MCF 10A (cell line): Measurements from ENCODE around the gene PID1. TPM values are rescaled to one million over a fixed set of nuclear protein-coding genes. Genes with fewer than 3 reads are reported as not detected.

Source experiments
- BruUV-seq: library from RNA; stranded (reverse); fragments of 400-500 nt; replicated peaks from 2 replicates; lab custom pipeline; 2021; lab: Mats Ljungman, UMichigan
- CTCF ChIA-PET: fragments of 300-600 bp; sonication (Branson Sonifier 250); formaldehyde crosslinking; extraction: SDS; loops from one replicate; lab custom pipeline; 2021; ENCODE audit warnings: antibody characterized with exemption, inconsistent platforms; lab: Yijun Ruan, JAX
- POLR2A ChIA-PET: fragments of 300-600, 350-650 bp; sonication (Branson Sonifier 250); formaldehyde crosslinking; extraction: SDS; loops from one replicate; lab custom pipeline; 2020; ENCODE audit warnings: antibody characterized with exemption, inconsistent platforms; lab: Yijun Ruan, JAX
- DNase-seq: peaks from one replicate; pipeline ENCODE4 v3.0.0-alpha.2; 2018; ENCODE audit not compliant: unreplicated experiment
- H3K27ac Mint-ChIP-seq: one replicate; pipeline ENCODE4 v1.8.0; 2022; ENCODE audit warnings: mild to moderate bottlenecking, low read depth, mixed read lengths; ENCODE audit not compliant: unreplicated experiment
- H3K27me3 Mint-ChIP-seq: one replicate; pipeline ENCODE4 v1.8.0; 2022; ENCODE audit warnings: mixed read lengths; ENCODE audit not compliant: insufficient read depth, unreplicated experiment
- H3K36me3 Mint-ChIP-seq: one replicate; pipeline ENCODE4 v1.8.0; 2022; ENCODE audit warnings: mild to moderate bottlenecking, moderate library complexity, mixed read lengths; ENCODE audit not compliant: insufficient read depth, unreplicated experiment
- H3K4me1 Mint-ChIP-seq: one replicate; pipeline ENCODE4 v1.8.0; 2022; ENCODE audit warnings: mixed read lengths; ENCODE audit not compliant: insufficient read depth, unreplicated experiment
- H3K4me3 Mint-ChIP-seq: one replicate; pipeline ENCODE4 v1.8.0; 2022; ENCODE audit warnings: mild to moderate bottlenecking, moderate library complexity, mixed read lengths; ENCODE audit not compliant: unreplicated experiment
- H3K9me3 Mint-ChIP-seq: one replicate; pipeline ENCODE4 v1.8.0; 2022; ENCODE audit warnings: mixed read lengths; ENCODE audit not compliant: unreplicated experiment
- intact Hi-C: fragments of 100-400 bp; cut with micrococcal nuclease; formaldehyde crosslinking; loops from 2 replicates; pipeline ENCODE4 v1.14.1; 2022
- total RNA-seq: library from RNA; stranded (reverse); gene quantifications from 2 replicates; pipeline ENCODE4 v1.2.3, GENCODE V29; 2022
- TF ChIP-seq, protein P1 (sequence below): fragments of 200-600 bp; IDR thresholded peaks from one replicate; pipeline ENCODE4 v1.8.0; 2022; ENCODE audit warnings: antibody characterized with exemption, mild to moderate bottlenecking; ENCODE audit not compliant: unreplicated experiment

PID1 gene
- total RNA-seq, 1 experiment from 2014 or later: 211 TPM

DNA sequence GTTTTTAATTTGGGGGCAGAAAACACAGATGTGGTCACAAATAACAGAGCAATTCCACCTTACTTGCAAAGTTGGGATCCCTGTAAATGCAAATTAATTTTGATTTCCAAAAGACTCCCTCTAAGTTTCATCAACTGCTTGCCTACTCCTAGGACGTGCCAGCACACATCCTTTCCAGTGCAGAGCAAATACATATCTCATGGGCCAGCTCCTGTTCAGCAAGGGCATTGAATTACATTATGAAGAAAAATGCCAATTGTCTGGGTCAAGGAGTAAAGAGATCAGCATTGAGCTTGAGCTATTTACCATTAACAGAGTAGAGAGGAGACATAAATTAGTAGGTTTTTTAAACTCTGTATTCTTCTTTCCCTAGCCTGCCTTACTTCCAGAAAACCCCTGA is 18.8 kb downstream of the PID1 start:
- H3K4me3 Mint-ChIP-seq: no peak overlapping the region
- H3K9me3 Mint-ChIP-seq: no peaks in the 10 kb centered on the region
- POLR2A ChIA-PET: interaction anchor here (1.0 kb wide), 2 partner anchors 9 to 15 kb away, joined by 3 read pairs; no protein-coding TSS in a partner anchor
- CTCF ChIA-PET: interaction anchor here (2.0 to 2.1 kb wide), 2 partner anchors 16 to 118 kb away, joined by 7 to 8 read pairs; no protein-coding TSS in a partner anchor
- no peaks in the 10 kb centered on the region for H3K27me3 Mint-ChIP-seq
- peaks cover 34% of the 10 kb centered on the region for H3K36me3 Mint-ChIP-seq
- intact Hi-C loops: no loop called here
- BruUV-seq: no TSS peak
- H3K4me1 Mint-ChIP-seq: peaks cover 30% of the 10 kb centered on the region
- TF ChIP-seq, protein P1, sequence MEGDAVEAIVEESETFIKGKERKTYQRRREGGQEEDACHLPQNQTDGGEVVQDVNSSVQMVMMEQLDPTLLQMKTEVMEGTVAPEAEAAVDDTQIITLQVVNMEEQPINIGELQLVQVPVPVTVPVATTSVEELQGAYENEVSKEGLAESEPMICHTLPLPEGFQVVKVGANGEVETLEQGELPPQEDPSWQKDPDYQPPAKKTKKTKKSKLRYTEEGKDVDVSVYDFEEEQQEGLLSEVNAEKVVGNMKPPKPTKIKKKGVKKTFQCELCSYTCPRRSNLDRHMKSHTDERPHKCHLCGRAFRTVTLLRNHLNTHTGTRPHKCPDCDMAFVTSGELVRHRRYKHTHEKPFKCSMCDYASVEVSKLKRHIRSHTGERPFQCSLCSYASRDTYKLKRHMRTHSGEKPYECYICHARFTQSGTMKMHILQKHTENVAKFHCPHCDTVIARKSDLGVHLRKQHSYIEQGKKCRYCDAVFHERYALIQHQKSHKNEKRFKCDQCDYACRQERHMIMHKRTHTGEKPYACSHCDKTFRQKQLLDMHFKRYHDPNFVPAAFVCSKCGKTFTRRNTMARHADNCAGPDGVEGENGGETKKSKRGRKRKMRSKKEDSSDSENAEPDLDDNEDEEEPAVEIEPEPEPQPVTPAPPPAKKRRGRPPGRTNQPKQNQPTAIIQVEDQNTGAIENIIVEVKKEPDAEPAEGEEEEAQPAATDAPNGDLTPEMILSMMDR: no peak
- peak overlapping the region; percentile 33 for H3K27ac Mint-ChIP-seq
- no peak for DNase-seq

DNA sequence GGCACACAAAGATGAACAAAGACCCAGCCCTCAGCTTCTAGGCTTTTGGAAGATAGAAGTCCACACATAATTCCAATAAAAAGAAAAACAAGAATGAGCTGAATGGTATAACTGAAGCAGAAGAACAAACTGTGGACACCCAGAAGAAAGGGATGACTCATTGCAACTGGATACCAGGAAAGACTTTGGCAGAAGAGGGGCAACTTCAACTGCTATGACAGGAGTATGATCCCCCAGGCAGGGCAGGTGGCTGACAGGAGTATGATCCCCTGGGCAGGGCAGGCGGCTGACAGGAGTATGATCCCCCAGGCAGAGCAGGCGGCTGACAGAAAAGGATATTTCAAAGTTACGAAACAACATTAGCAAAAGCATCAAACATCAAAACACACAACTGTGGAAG is 21.6 kb downstream of the PID1 start:
- Mint-ChIP-seq H3K4me3 (no peak overlapping the region), H3K27ac (no peak overlapping the region), H3K4me1 (peaks cover 35% of the 10 kb centered on the region), H3K9me3 (no peaks in the 10 kb centered on the region), H3K36me3 (peaks cover 31% of the 10 kb centered on the region), H3K27me3 (no peaks in the 10 kb centered on the region)
- CTCF ChIA-PET: interaction anchor here (0.6 to 1.3 kb wide), 3 partner anchors 19 to 1888 kb away, joined by 3 read pairs; no protein-coding TSS in a partner anchor
- BruUV-seq: no TSS peak
- POLR2A ChIA-PET: interaction anchor here (1.9 kb wide), 1 partner anchor 19 kb away, joined by 6 read pairs; no protein-coding TSS in a partner anchor
- intact Hi-C loops: no loop called here
- DNase-seq: peak; percentile 52
- TF ChIP-seq, protein P1: no peak

DNA sequence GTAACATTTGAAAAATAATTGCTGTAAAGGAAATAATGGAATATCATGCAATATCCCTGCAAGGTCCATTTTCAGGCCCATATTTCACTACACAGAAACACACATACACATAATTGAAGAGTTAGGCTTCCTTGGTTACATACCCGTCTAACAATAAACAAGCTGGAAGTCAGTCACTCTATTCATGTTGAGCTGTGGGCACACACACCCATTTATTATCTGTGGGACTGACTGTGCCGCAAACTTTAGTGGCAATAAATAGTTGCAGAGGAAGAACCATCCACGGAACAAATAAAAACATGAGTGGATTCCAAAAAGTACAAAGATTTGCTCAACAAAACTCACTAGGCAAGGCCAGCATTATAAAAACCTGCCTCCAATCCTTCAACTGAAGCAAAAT is 24.8 kb downstream of the PID1 start:
- no TSS peak for BruUV-seq
- TF ChIP-seq, protein P1: no peak
- peaks cover 11% of the 10 kb centered on the region for H3K9me3 Mint-ChIP-seq
- intact Hi-C loops: no loop called here
- no peak for DNase-seq
- ChIA-PET POLR2A (interaction anchor here (0.9 to 1.2 kb wide), 3 partner anchors 11 to 24 kb away, joined by 3 to 4 read pairs (median 3); no protein-coding TSS in a partner anchor), CTCF (interaction anchor here (0.7 kb wide), 1 partner anchor 16 kb away, joined by 3 read pairs; no protein-coding TSS in a partner anchor)
- H3K27me3 Mint-ChIP-seq: no peaks in the 10 kb centered on the region
- no peak overlapping the region for H3K27ac Mint-ChIP-seq
- H3K4me1 Mint-ChIP-seq: peaks cover 35% of the 10 kb centered on the region
- no peak overlapping the region for H3K4me3 Mint-ChIP-seq
- peaks cover 50% of the 10 kb centered on the region for H3K36me3 Mint-ChIP-seq

DNA sequence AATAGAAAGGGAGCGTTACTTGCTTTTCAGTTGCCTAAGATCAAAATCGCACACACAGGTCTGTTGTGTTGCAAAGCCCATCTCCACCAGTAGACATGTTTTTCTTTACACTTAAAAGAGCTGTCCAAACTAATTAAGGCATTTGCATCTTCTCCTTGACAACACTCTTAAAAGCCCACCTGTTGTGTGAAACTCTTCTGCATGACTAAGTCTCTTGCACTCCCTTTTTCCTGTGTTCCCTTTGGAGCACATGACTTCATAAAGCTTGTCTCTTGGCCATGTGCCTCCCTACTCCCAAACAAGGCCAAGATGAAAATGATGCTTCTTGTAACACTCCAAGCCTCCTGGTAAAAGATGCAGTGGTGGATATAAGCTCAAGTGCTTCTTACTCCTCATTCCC is 26.1 kb downstream of the PID1 start:
- POLR2A ChIA-PET: interaction anchor here (1.0 kb wide), 1 partner anchor 11 kb away, joined by 3 read pairs; no protein-coding TSS in a partner anchor
- Mint-ChIP-seq H3K27me3 (no peaks in the 10 kb centered on the region), H3K4me1 (peaks cover 35% of the 10 kb centered on the region), H3K36me3 (peaks cover 50% of the 10 kb centered on the region), H3K4me3 (no peak overlapping the region), H3K27ac (no peak overlapping the region), H3K9me3 (peaks cover 20% of the 10 kb centered on the region)
- CTCF ChIA-PET: interaction anchor here (0.7 to 1.1 kb wide), 2 partner anchors 10 to 23 kb away, joined by 3 to 4 read pairs; no protein-coding TSS in a partner anchor
- peak; percentile 18 for DNase-seq
- TF ChIP-seq, protein P1: no peak
- intact Hi-C loops: no loop called here
- BruUV-seq: no TSS peak
